ENCODE measurements around the gene ACOXL.

The ACOXL gene

GRCh38 chr2:111120253-111121027 lies 388.1 kb downstream of the ACOXL start, which contains the start of gene BCL2L11:
TSS of gene BCL2L11 (plus strand) at chr2:111120914. CDS start at chr2:111123746, 2,832 bp downstream.
- Histone ChIP-seq H3K79me2 (ENCODE audit: insufficient read depth, low read length) (peaks cover 45% of the 10 kb centered on the region), H3K27me3 (ENCODE audit: insufficient read depth, low read length) (no peaks in the 10 kb centered on the region), H4K20me1 (ENCODE audit: insufficient read depth, low read length) (no peaks in the 10 kb centered on the region), H3K36me3 (ENCODE audit: insufficient read depth, low read length) (peaks cover 44% of the 10 kb centered on the region), H3F3A (ENCODE audit: insufficient read depth, low read length) (peaks cover 8% of the 10 kb centered on the region; the same call in 1 of the 2 replicates), H3K9me3 (ENCODE audit: low read length) (no peaks in the 10 kb centered on the region), H3K27ac (ENCODE audit: low read depth, low read length, poor library complexity, severe bottlenecking) (peak within 1 kb of the TSS; percentile 89), H2AFZ (ENCODE audit: low read length) (no peak within 1 kb of the TSS), H3K4me3 (ENCODE audit: low read depth, low read length, poor library complexity, severe bottlenecking) (peak within 1 kb of the TSS; percentile 89), H3K9ac (ENCODE audit: low read length) (peak within 1 kb of the TSS; percentile 95), H3K4me2 (ENCODE audit: low read length) (peak within 1 kb of the TSS; percentile 88), H3K4me1 (ENCODE audit: insufficient read depth, low read length, severe bottlenecking) (peaks cover 70% of the 10 kb centered on the region), H3K9me2 (ENCODE audit: low read depth, low read length) (no peaks in the 10 kb centered on the region)
- TF ChIP-seq EZH2 (IDR thresholded peaks at IDR 0.05; ENCODE audit: borderline replicate concordance, low read length) = no peak
- TF ChIP-seq CTCF (IDR thresholded peaks at IDR 0.05; ENCODE audit: low read length) = peak; percentile 40; the same call in 1 of the 2 replicates

GRCh38 chr2:111121028-111121827 lies 388.9 kb downstream of the ACOXL start:
- Histone ChIP-seq H3K27me3 (ENCODE audit: insufficient read depth, low read length) (no peaks in the 10 kb centered on the region), H3K79me2 (ENCODE audit: insufficient read depth, low read length) (peaks cover 53% of the 10 kb centered on the region), H3F3A (ENCODE audit: insufficient read depth, low read length) (peaks cover 6% of the 10 kb centered on the region; the same call in 1 of the 2 replicates), H3K27ac (ENCODE audit: low read depth, low read length, poor library complexity, severe bottlenecking) (peak overlapping the region; percentile 65), H4K20me1 (ENCODE audit: insufficient read depth, low read length) (peaks cover 5% of the 10 kb centered on the region; the same call in 1 of the 2 replicates), H3K9me3 (ENCODE audit: low read length) (no peaks in the 10 kb centered on the region), H3K4me2 (ENCODE audit: low read length) (peak overlapping the region; percentile 70), H3K36me3 (ENCODE audit: insufficient read depth, low read length) (peaks cover 52% of the 10 kb centered on the region), H3K9ac (ENCODE audit: low read length) (peak overlapping the region; percentile 91), H2AFZ (ENCODE audit: low read length) (no peak overlapping the region), H3K4me3 (ENCODE audit: low read depth, low read length, poor library complexity, severe bottlenecking) (peak overlapping the region; percentile 89), H3K9me2 (ENCODE audit: low read depth, low read length) (no peaks in the 10 kb centered on the region), H3K4me1 (ENCODE audit: insufficient read depth, low read length, severe bottlenecking) (peaks cover 72% of the 10 kb centered on the region)
- TF ChIP-seq CTCF (IDR thresholded peaks at IDR 0.05; ENCODE audit: low read length) = no peak
- no peak for TF ChIP-seq EZH2 (IDR thresholded peaks at IDR 0.05; ENCODE audit: borderline replicate concordance, low read length)

DNA sequence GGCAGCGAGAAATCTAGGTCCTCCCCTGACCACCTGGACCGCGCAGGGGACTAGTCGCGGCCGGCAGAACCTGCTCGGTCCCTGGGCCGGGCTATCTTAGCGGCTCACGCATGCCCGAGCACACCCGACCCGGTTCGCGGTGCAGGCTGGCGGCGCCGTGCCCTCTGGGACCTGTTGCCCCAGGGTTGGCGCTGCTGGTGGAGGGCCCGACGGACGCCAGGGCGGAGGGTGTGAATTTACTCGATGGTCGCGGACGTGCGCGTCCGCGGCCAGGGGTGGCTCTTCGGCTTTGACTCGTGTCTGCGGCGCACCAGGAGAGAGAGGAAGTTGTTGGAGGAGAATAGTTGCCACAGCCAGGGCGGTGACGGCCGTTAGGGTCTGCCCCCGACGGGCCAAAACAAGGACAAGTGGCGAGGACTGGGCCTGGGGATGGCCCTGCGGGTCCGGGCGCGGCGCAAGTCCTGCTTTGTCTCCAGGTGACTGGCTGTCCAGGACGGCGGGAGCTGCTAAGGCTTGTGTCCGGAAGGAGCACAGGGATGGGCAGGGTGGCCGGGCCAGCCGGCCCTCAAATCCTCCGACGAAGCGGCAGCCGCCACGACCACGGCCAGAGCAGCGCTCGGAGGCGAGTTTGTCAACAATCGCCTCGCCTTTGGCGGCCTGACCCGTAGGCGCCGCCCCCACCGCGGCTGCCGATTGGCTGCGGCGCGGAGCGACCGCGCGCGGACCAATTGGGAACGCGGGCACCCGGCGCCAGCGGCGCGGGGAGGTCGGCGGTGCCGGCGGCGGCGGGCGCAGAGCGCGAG lies 389.7 kb downstream of the ACOXL start:
- no peak for TF ChIP-seq CTCF (IDR thresholded peaks at IDR 0.05; ENCODE audit: low read length)
- no peak for TF ChIP-seq EZH2 (IDR thresholded peaks at IDR 0.05; ENCODE audit: borderline replicate concordance, low read length)
- Histone ChIP-seq H3K9me2 (ENCODE audit: low read depth, low read length) (no peaks in the 10 kb centered on the region), H3K9ac (ENCODE audit: low read length) (peak overlapping the region; percentile 91), H3K9me3 (ENCODE audit: low read length) (no peaks in the 10 kb centered on the region), H2AFZ (ENCODE audit: low read length) (no peak overlapping the region), H3K4me2 (ENCODE audit: low read length) (peak overlapping the region; percentile 70), H4K20me1 (ENCODE audit: insufficient read depth, low read length) (peaks cover 5% of the 10 kb centered on the region; the same call in 1 of the 2 replicates), H3K27me3 (ENCODE audit: insufficient read depth, low read length) (no peaks in the 10 kb centered on the region), H3K27ac (ENCODE audit: low read depth, low read length, poor library complexity, severe bottlenecking) (peak overlapping the region; percentile 65), H3F3A (ENCODE audit: insufficient read depth, low read length) (no peaks in the 10 kb centered on the region), H3K36me3 (ENCODE audit: insufficient read depth, low read length) (peaks cover 60% of the 10 kb centered on the region), H3K4me1 (ENCODE audit: insufficient read depth, low read length, severe bottlenecking) (peaks cover 72% of the 10 kb centered on the region), H3K4me3 (ENCODE audit: low read depth, low read length, poor library complexity, severe bottlenecking) (peak overlapping the region; percentile 89), H3K79me2 (ENCODE audit: insufficient read depth, low read length) (peaks cover 61% of the 10 kb centered on the region)
